Caco-2 (cell line): ENCODE measurements around the gene FARS2. TPM values are rescaled to one million over a fixed set of nuclear protein-coding genes. Genes with fewer than 3 reads are reported as not detected.

Source experiments
- BruUV-seq: library from RNA; stranded (reverse); fragments of 400-500 nt; replicated peaks from 2 replicates; lab custom pipeline; 2021; lab: Mats Ljungman, UMichigan
- CTCF ChIA-PET: fragments of 300-600 bp; sonication (Branson Sonifier 250); formaldehyde crosslinking; loops from one replicate; lab custom pipeline; 2022; ENCODE audit warnings: antibody characterized with exemption; lab: Charles Lee
- POLR2A ChIA-PET: fragments of 300-600 bp; sonication (Branson Sonifier 250); formaldehyde crosslinking; loops from one replicate; lab custom pipeline; 2022; ENCODE audit warnings: antibody characterized with exemption; lab: Charles Lee
- DNase-seq, 2 experiments: peaks; one replicate each; pipeline versions ENCODE4 v3.0.0 to v3.0.0-alpha.2; 2020 to 2022
- H3K27me3 ChIP-seq: replicated peaks from 2 replicates; pipeline ENCODE4 v1.6.0; 2011; ENCODE audit warnings: low read length; ENCODE audit not compliant: control insufficient read depth, insufficient read depth
- H3K36me3 ChIP-seq: 2 replicates; pipeline ENCODE4 v1.5.1; 2011; ENCODE audit warnings: low read length; ENCODE audit not compliant: control insufficient read depth, insufficient read depth
- H3K4me1 ChIP-seq: fragments of 250-450 bp; sonication (Bioruptor Pico); 2 replicates; pipeline ENCODE4 v1.5.1; 2020; ENCODE audit warnings: mild to moderate bottlenecking
- H3K4me3 ChIP-seq: 2 replicates; pipeline ENCODE4 v1.5.1; 2011; ENCODE audit warnings: low read depth, mild to moderate bottlenecking, control low read depth, low read length
- H3K9me3 ChIP-seq: fragments of 250-450 bp; sonication (Bioruptor Pico); 2 replicates; pipeline ENCODE4 v1.5.1; 2020; ENCODE audit warnings: mild to moderate bottlenecking, moderate library complexity
- H3K27ac Mint-ChIP-seq: one replicate; pipeline ENCODE4 v1.8.0; 2022; ENCODE audit warnings: mixed read lengths; ENCODE audit not compliant: unreplicated experiment
- H3K27me3 Mint-ChIP-seq: one replicate; pipeline ENCODE4 v1.8.0; 2022; ENCODE audit warnings: mixed read lengths; ENCODE audit not compliant: insufficient read depth, unreplicated experiment
- H3K36me3 Mint-ChIP-seq: one replicate; pipeline ENCODE4 v1.8.0; 2022; ENCODE audit warnings: mild to moderate bottlenecking, mixed read lengths; ENCODE audit not compliant: insufficient read depth, unreplicated experiment
- H3K4me1 Mint-ChIP-seq: one replicate; pipeline ENCODE4 v1.8.0; 2022; ENCODE audit warnings: low read depth, mixed read lengths; ENCODE audit not compliant: unreplicated experiment
- H3K4me3 Mint-ChIP-seq: one replicate; pipeline ENCODE4 v1.8.0; 2022; ENCODE audit warnings: mild to moderate bottlenecking, moderate library complexity, mixed read lengths; ENCODE audit not compliant: unreplicated experiment
- H3K9me3 Mint-ChIP-seq: one replicate; pipeline ENCODE4 v1.8.0; 2022; ENCODE audit warnings: mixed read lengths; ENCODE audit not compliant: unreplicated experiment
- intact Hi-C: fragments of 100-400 bp; cut with micrococcal nuclease; formaldehyde crosslinking; loops from one replicate; pipeline ENCODE4 v1.10.0; 2022; ENCODE audit not compliant: unreplicated experiment
- total RNA-seq: library from RNA; stranded (reverse); gene quantifications from 2 replicates; pipeline ENCODE4 v1.2.3, GENCODE V29; 2022
- TF ChIP-seq, protein P1 (sequence below), 2 experiments: fragments of 200-600 bp in 1 of 2; IDR thresholded peaks; 1 replicate in 1 of 2; 2 replicates in 1 of 2; pipeline versions ENCODE4 v1.5.1 to v1.8.0; 2011 to 2022; ENCODE audit warnings: antibody characterized with exemption in 1 of 2, control low read depth in 1 of 2, inconsistent platforms in 1 of 2, low read depth in 1 of 2, low read length in 1 of 2, mild to moderate bottlenecking in 1 of 2, moderate library complexity in 1 of 2; ENCODE audit not compliant: insufficient read depth in 1 of 2, severe bottlenecking in 1 of 2, unreplicated experiment in 1 of 2

The FARS2 gene
- total RNA-seq, 1 experiment from 2014 or later, result 15.4 TPM

DNA sequence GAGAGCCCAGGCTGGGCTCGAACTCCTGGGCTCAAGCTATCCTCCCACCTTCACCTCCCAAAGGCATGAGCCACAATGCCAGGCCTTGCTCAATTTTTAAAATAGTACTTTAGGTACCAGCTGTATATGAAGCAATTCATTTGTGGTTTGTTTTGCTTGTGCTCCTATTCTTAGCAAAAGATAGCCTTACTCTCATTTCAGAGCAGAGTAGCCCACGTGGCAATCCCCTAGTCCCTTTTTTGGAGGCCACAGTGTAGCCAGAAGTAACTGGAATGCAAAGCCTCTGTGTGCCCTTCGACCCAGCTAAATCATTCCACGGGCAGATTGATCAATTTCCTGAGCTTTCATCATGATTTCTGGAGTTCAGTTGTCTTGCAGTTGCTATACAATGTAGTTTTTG lies 373.2 kb downstream of the FARS2 start:
- H3K4me1 Mint-ChIP-seq, result no peaks in the 10 kb centered on the region

DNA sequence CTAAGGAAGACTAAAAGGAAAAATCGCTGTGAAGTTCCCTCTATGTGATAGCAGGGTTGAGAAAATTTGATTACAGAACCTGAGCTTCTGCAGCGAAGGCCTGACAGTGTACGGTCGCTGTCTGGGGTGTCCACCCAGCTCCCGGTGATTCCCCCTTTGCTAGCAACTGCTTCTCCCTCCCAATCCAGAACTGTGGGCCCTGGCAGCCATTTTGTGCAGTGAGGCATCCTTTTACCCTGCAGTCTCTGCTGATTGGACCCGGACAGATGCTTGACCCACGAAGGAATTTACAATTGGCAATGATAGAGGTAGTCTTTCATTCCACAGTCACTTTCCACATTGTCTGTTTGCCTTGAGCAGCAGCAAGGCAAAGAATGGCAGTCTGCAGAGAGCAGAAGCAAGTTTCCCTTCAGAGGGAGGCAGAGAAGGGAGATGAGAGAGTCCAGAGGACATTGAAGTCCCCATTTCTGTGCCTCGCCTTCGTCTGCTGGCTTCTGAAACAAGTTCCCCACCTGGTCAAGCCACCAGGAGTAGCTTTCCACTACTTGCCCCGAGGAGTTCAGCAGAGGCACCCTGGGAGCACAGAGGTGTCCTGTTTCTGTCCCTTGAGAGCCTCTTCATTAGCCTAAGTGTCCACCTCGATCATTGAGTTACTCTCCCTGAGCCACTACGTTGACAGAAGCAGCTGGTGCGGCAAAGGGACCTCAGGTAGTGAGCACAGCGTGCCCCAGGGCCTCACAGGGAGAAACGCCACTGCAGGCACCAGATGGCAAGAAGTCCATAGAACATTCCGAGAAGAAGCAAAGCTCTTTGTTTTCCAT lies 375.1 kb downstream of the FARS2 start:
- Mint-ChIP-seq H3K27ac (no peak overlapping the region), H3K27me3 (no peaks in the 10 kb centered on the region), H3K9me3 (no peaks in the 10 kb centered on the region), H3K36me3 (no peaks in the 10 kb centered on the region), H3K4me3 (no peak overlapping the region), H3K4me1 (no peaks in the 10 kb centered on the region)
- Histone ChIP-seq H3K4me3 (no peak overlapping the region), H3K4me1 (no peaks in the 10 kb centered on the region), H3K9me3 (0 out of 2 replicates have a peak, but pooled peaks cover 4% of the 10 kb centered on the region), H3K27me3 (no peaks in the 10 kb centered on the region), H3K36me3 (no peaks in the 10 kb centered on the region)
- no TSS peak for BruUV-seq
- ChIA-PET POLR2A (no interaction called here), CTCF (interaction anchor here (0.7 kb wide), 1 partner anchor 285 kb away, joined by 3 read pairs; no protein-coding TSS in a partner anchor)
- TF ChIP-seq, protein P1, sequence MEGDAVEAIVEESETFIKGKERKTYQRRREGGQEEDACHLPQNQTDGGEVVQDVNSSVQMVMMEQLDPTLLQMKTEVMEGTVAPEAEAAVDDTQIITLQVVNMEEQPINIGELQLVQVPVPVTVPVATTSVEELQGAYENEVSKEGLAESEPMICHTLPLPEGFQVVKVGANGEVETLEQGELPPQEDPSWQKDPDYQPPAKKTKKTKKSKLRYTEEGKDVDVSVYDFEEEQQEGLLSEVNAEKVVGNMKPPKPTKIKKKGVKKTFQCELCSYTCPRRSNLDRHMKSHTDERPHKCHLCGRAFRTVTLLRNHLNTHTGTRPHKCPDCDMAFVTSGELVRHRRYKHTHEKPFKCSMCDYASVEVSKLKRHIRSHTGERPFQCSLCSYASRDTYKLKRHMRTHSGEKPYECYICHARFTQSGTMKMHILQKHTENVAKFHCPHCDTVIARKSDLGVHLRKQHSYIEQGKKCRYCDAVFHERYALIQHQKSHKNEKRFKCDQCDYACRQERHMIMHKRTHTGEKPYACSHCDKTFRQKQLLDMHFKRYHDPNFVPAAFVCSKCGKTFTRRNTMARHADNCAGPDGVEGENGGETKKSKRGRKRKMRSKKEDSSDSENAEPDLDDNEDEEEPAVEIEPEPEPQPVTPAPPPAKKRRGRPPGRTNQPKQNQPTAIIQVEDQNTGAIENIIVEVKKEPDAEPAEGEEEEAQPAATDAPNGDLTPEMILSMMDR (IDR thresholded peaks at IDR 0.05; ENCODE audit: insufficient read depth in 1 of 2, low read depth in 1 of 2, low read length in 1 of 2, severe bottlenecking in 1 of 2, unreplicated experiment in 1 of 2), result no peak
- DNase-seq, result no peak
- intact Hi-C loops, result no loop called here

More for the DNA sequence above, 373.2 kb downstream of the FARS2 start:
- Mint-ChIP-seq H3K9me3 (no peaks in the 10 kb centered on the region), H3K36me3 (no peaks in the 10 kb centered on the region), H3K27me3 (no peaks in the 10 kb centered on the region), H3K27ac (no peak overlapping the region), H3K4me3 (no peak overlapping the region)
- Histone ChIP-seq H3K4me3 (no peak overlapping the region), H3K9me3 (no peaks in the 10 kb centered on the region), H3K4me1 (no peaks in the 10 kb centered on the region), H3K36me3 (no peaks in the 10 kb centered on the region), H3K27me3 (no peaks in the 10 kb centered on the region)
- no TSS peak for BruUV-seq
- intact Hi-C loops, result no loop called here
- POLR2A ChIA-PET, result no interaction called here
- TF ChIP-seq, protein P1 (IDR thresholded peaks at IDR 0.05; ENCODE audit: insufficient read depth in 1 of 2, low read depth in 1 of 2, low read length in 1 of 2, severe bottlenecking in 1 of 2, unreplicated experiment in 1 of 2), result no peak
- CTCF ChIA-PET, result no interaction called here
- DNase-seq, result no peak

DNA sequence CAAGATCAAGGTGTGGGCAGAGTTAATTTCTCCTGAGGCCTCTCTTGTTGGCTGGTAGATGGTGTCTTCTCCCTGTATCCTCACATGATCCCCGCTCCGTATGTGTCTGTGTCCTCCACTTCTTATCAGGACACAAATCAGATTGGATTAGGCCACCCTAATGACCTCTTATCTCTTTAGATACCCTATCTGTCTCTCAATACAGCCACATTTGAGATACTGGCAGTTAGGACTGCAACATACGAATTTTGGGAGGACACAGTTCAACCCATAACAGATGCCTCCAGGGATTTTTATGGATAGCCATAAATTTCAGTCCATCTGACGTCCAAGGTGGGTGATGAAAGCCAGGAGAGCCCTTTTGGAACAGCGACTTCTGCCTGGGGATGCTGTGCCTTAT lies 376.4 kb downstream of the FARS2 start:
- Histone ChIP-seq H3K36me3 (no peaks in the 10 kb centered on the region), H3K27me3 (no peaks in the 10 kb centered on the region), H3K9me3 (0 out of 2 replicates have a peak, but pooled peaks cover 4% of the 10 kb centered on the region), H3K4me3 (no peak overlapping the region), H3K4me1 (no peaks in the 10 kb centered on the region)
- no peaks in the 10 kb centered on the region for H3K4me1 Mint-ChIP-seq
- H3K36me3 Mint-ChIP-seq, result no peaks in the 10 kb centered on the region
- H3K9me3 Mint-ChIP-seq, result no peaks in the 10 kb centered on the region
- no peak overlapping the region for H3K27ac Mint-ChIP-seq
- ChIA-PET POLR2A (no interaction called here), CTCF (no interaction called here)
- BruUV-seq, result no TSS peak
- intact Hi-C loops, result no loop called here
- H3K27me3 Mint-ChIP-seq, result no peaks in the 10 kb centered on the region
- TF ChIP-seq, protein P1 (IDR thresholded peaks at IDR 0.05; ENCODE audit: insufficient read depth in 1 of 2, low read depth in 1 of 2, low read length in 1 of 2, severe bottlenecking in 1 of 2, unreplicated experiment in 1 of 2), result no peak
- H3K4me3 Mint-ChIP-seq, result no peak overlapping the region
- DNase-seq, result no peak
